K562 (cell line): ENCODE results near the gene ZMIZ1. TPM values are rescaled to one million over a fixed set of nuclear protein-coding genes. Genes with fewer than 3 reads are reported as not detected.

Experiments used
- ADNP ChIP-seq: fragments of 200-800 bp; sonication (Bioruptor generic); IDR thresholded peaks from 2 replicates; pipeline ENCODE4 v1.6.1; 2016; ENCODE audit warnings: missing genetic modification characterization, missing compliant biosample characterization
- ARID2 ChIP-seq: fragments of 450-650 bp; IDR thresholded peaks from 2 replicates; pipeline ENCODE4 v1.6.1; 2017; ENCODE audit warnings: antibody characterized with exemption, mild to moderate bottlenecking
- ARID4B ChIP-seq: sonication (generic); formaldehyde crosslinking; IDR thresholded peaks from 2 replicates; pipeline ENCODE4 v1.8.0; 2022; ENCODE audit warnings: mild to moderate bottlenecking, missing genetic modification reagents
- CREM ChIP-seq: IDR thresholded peaks from 2 replicates; pipeline ENCODE4 v1.6.1; 2014; ENCODE audit warnings: antibody characterized with exemption, low read depth
- CTCF ChIP-seq, 3 experiments: IDR thresholded peaks in 2 of 3; conservative IDR thresholded peaks in 1 of 3; 2 replicates each; pipeline ENCODE4 v1.5.1; 2011 to 2012; ENCODE audit warnings: low read length in 3 of 3, mild to moderate bottlenecking in 3 of 3, control low read depth in 2 of 3, improper control_type of control experiment in 1 of 3, inconsistent platforms in 1 of 3, low read depth in 1 of 3, mixed read lengths in 1 of 3, moderate library complexity in 1 of 3; ENCODE audit not compliant: insufficient read depth in 2 of 3
- FIP1L1 ChIP-seq: fragments of 200-400 bp; formaldehyde crosslinking; IDR thresholded peaks from 2 replicates; pipeline ENCODE4 v1.6.1; 2018; ENCODE audit warnings: mild to moderate bottlenecking, low read depth, low read length; ENCODE audit not compliant: poor library complexity, severe bottlenecking
- HSF4 ChIP-seq: fragments of 250-450 bp; sonication (Bioruptor Pico); IDR thresholded peaks from 2 replicates; pipeline ENCODE4 v2.1.2; 2022; ENCODE audit warnings: mild to moderate bottlenecking, moderate library complexity, borderline replicate concordance
- KLF1 ChIP-seq: fragments of 450-650 bp; IDR thresholded peaks from 2 replicates; pipeline ENCODE4 v1.6.1; 2016; ENCODE audit warnings: missing genetic modification characterization, missing compliant biosample characterization
- RCOR1 ChIP-seq, 2 experiments: IDR thresholded peaks; 2 replicates each; pipeline ENCODE4 v1.6.1; 2012; ENCODE audit warnings: low read depth in 2 of 2, low read length in 2 of 2, borderline replicate concordance in 1 of 2, improper control_type of control experiment in 1 of 2
- TAL1 ChIP-seq: fragments of 450-650 bp; IDR thresholded peaks from 2 replicates; pipeline ENCODE4 v1.6.1; 2016; ENCODE audit warnings: mild to moderate bottlenecking
- TRIM25 ChIP-seq: fragments of 450-650 bp; IDR thresholded peaks from 2 replicates; pipeline ENCODE4 v1.7.0; 2016; ENCODE audit warnings: borderline replicate concordance
- VEZF1 ChIP-seq: fragments of 200-800 bp; sonication (Bioruptor generic); IDR thresholded peaks from 2 replicates; pipeline ENCODE4 v1.6.1; 2017; ENCODE audit warnings: missing genetic modification characterization, missing compliant biosample characterization
- ZFP91 ChIP-seq: sonication (generic); formaldehyde crosslinking; IDR thresholded peaks from 2 replicates; pipeline ENCODE4 v1.8.0; 2022; ENCODE audit warnings: mild to moderate bottlenecking, missing genetic modification reagents
- ZNF444 ChIP-seq: fragments of 250-450 bp; sonication (Bioruptor Pico); IDR thresholded peaks from 2 replicates; pipeline ENCODE4 v1.4.0; 2020; ENCODE audit warnings: mild to moderate bottlenecking, moderate library complexity
- ZNF778 ChIP-seq: fragments of 450-650 bp; formaldehyde crosslinking; IDR thresholded peaks from 2 replicates; pipeline ENCODE4 v1.4.0; 2020; ENCODE audit warnings: mild to moderate bottlenecking, moderate library complexity
- ZNF780A ChIP-seq: fragments of 250-450 bp; sonication (Bioruptor Pico); IDR thresholded peaks from 2 replicates; pipeline ENCODE4 v1.5.0; 2021; ENCODE audit warnings: mild to moderate bottlenecking
- ZNF79 ChIP-seq: fragments of 250-450 bp; sonication (Bioruptor Pico); IDR thresholded peaks from 2 replicates; pipeline ENCODE4 v1.4.0; 2020; ENCODE audit warnings: low read depth, mild to moderate bottlenecking, moderate library complexity
- polyA plus RNA-seq, 8 experiments: library from polyadenylated mRNA; depleted of rRNA in 4 of 8; stranded (reverse) in 5 of 8; unstranded in 3 of 8; fragments of >200 nt; fragmentation: Nextera tagmentation in 2 of 8; fragmentation: Illumina TruSeq in 1 of 8; extraction: Ambion mirVana in 2 of 8; extraction: Trizol in 1 of 8; gene quantifications; 2 replicates each; pipeline versions ENCODE4 v1.2.1 to v1.2.3, GENCODE V29; 2011 to 2014; ENCODE audit warnings: inconsistent platforms in 1 of 8, missing spikeins in 1 of 8
- total RNA-seq, 7 experiments: library from RNA; depleted of rRNA in 6 of 7; stranded (reverse); fragments of >200 nt in 6 of 7; fragmentation: Illumina TruSeq in 2 of 7; extraction: Trizol in 2 of 7; gene quantifications; 2 replicates each; pipeline versions ENCODE4 v1.2.1 to v1.2.3, GENCODE V29; 2011 to 2021; ENCODE audit warnings: low replicate concordance in 1 of 7

ZMIZ1 gene
- total and polyA plus RNA-seq, 9 of the 15 experiments (the other 6 are each of a cell fraction or from before 2014, with no cell fraction given): 1.0 to 37.3 (median 4.3) TPM

- TF ChIP-seq ZFP91 (CRISPR knock-in tag) (no peak), ADNP (tag) (no peak), FIP1L1 (no peak), ZNF778 (CRISPR knock-in tag) (no peak), ZNF444 (CRISPR knock-in tag) (no peak), TAL1 (no peak), TRIM25 (no peak), KLF1 (tag) (no peak), CTCF (IDR thresholded peaks at IDR 0.05 in 2 of 3, conservative IDR thresholded peaks at IDR 0.05 in 1 of 3; ENCODE audit: insufficient read depth in 2 of 3, low read depth in 1 of 3, low read length in 3 of 3) (no peak), ARID4B (CRISPR knock-in tag) (no peak), CREM (0 out of 2 replicates have a peak, but pooled peaks have one; percentile 51), ARID2 (no peak), RCOR1 (IDR thresholded peaks at IDR 0.05; ENCODE audit: borderline replicate concordance in 1 of 2, low read depth in 2 of 2, low read length in 2 of 2) (peak in 1 of 2 experiments; percentile 80; a peak in 2 of 4 replicates), ZNF780A (CRISPR knock-in tag) (no peak), ZNF79 (CRISPR knock-in tag) (no peak), VEZF1 (peak; percentile 56; the same call in 1 of the 2 replicates), HSF4 (CRISPR knock-in tag) (no peak)
Observed at GRCh38 chr10:79038841-79039201, 29.9 kb upstream of the ZMIZ1 start (continued).
